Endothelial cell of hepatic sinusoid (primary cell): Measurements from ENCODE around the gene SOX21.

Experiments used
- in situ Hi-C: cut with HindIII; loops from 2 replicates; pipeline ENCODE4 v1.10.0; 2017; ENCODE audit warnings: low sequenced_read_pairs

SOX21 gene

DNA sequence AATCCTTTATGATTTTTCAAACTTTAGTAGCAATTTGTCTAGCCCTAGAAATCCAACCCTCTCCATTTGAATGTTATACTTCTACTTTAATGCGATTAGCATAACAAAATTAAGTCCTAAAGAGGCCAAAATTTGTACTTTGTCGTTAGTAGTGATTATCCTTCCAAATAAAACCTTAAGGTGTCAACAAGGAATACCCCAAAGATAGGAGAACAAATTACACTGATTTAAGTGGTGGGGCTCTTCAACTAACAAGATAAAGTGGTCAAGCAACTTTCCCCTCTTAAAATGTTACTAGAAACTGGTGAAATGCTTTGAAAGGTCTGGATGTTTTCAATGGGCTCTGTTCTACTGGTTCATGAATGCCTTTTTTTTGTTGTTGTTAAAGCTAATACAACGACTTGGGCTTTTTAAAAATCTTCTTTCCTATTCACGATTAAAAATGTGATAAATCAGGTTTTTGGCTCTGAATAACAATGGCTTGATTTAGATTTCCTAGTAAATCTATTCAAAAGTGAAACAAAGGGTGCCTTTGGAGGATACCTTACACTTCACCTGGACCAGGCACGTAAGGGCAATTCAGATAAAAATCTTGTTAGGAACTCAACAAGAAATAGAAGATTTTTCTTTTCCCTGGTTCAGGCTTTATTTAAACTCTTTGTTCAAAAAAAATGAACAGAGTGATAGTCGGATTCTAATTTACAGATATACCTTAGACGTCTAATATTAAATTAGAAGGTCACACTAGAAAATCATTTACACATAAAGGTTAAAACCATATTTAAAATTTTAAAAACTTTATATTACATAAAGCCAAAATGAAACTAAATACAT, 3.1 kb downstream of the SOX21 start:
- in situ Hi-C loops, result no loop called here

GRCh38 chr13:94708031-94708859, 4.1 kb downstream of the SOX21 start:
- in situ Hi-C loops, result no loop called here

- in situ Hi-C loops, result no loop called here
These were observed 4.8 kb downstream of the SOX21 start for GRCh38 chr13:94707400-94708021.

- in situ Hi-C loops, result no loop called here
These were observed 5.4 kb downstream of the SOX21 start for GRCh38 chr13:94706843-94707399.

GRCh38 chr13:94706101-94706842, 6.1 kb downstream of the SOX21 start:
- in situ Hi-C loops, result no loop called here

- in situ Hi-C loops, result no loop called here
These were observed 7.0 kb downstream of the SOX21 start for GRCh38 chr13:94705081-94706030.

GRCh38 chr13:94704377-94705080, 7.8 kb downstream of the SOX21 start:
- in situ Hi-C loops, result loop anchor here (5.0 kb wide), 1 partner anchor 47 kb away; no protein-coding TSS in a partner anchor

GRCh38 chr13:94703721-94704314, 8.5 kb downstream of the SOX21 start:
- in situ Hi-C loops, result loop anchor here (5.0 kb wide), 1 partner anchor 47 kb away; no protein-coding TSS in a partner anchor

DNA sequence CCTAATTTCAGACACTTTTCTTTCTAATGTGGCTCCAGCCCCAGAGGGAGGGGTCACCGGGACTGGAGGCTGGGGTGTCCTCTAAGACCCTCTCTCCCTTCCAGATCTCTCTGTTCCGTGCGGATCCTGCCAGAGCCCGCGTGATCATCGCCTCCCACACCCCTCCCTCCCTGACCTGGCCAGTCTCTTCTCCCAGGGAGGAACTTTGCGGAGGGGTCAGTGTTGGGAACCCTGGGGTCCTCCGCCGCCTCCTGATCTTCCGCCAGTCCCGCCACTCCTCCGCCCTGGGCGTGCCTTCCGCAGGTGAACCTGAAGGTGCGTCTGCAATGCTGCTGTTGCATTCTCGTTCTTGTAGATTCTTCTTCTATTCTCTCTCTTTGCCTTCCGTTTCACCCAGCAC, 9.1 kb downstream of the SOX21 start:
- in situ Hi-C loops, result loop anchor here (5.0 kb wide), 1 partner anchor 46 kb away; no protein-coding TSS in a partner anchor

GRCh38 chr13:94702181-94703041, 9.9 kb downstream of the SOX21 start:
- in situ Hi-C loops, result loop anchor here (5.0 kb wide), 1 partner anchor 45 kb away; no protein-coding TSS in a partner anchor

GRCh38 chr13:94701313-94702180, 10.8 kb downstream of the SOX21 start:
- in situ Hi-C loops, result loop anchor here (5.0 kb wide), 1 partner anchor 44 kb away; no protein-coding TSS in a partner anchor

GRCh38 chr13:94700536-94700935, 11.8 kb downstream of the SOX21 start:
- in situ Hi-C loops, result loop anchor here (5.0 kb wide), 1 partner anchor 43 kb away; no protein-coding TSS in a partner anchor

DNA sequence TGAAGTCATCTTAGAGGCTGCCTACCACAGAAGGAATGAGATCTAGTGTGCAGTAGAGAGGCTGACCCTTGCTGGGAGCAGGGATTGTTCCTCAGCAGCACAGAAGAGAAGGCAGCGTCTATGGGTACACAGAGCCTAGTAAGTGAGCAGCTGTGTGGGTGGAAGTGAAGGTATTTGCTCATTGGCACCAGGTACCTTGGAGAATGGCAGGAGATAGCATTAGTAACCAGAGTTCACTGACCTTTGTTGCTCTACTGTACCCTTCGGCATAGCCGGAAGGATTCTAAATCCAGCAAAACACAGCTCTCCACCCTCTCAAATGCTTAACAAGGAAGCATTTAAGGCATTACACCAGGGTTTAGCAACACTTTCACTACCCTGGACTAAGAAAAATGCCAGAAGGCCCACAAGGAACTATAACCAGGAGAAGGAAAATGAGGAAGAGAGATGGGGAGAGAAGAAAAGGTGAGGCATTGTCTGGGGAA, 12.3 kb downstream of the SOX21 start:
- in situ Hi-C loops, result loop anchor here (5.0 kb wide), 1 partner anchor 43 kb away; no protein-coding TSS in a partner anchor

DNA sequence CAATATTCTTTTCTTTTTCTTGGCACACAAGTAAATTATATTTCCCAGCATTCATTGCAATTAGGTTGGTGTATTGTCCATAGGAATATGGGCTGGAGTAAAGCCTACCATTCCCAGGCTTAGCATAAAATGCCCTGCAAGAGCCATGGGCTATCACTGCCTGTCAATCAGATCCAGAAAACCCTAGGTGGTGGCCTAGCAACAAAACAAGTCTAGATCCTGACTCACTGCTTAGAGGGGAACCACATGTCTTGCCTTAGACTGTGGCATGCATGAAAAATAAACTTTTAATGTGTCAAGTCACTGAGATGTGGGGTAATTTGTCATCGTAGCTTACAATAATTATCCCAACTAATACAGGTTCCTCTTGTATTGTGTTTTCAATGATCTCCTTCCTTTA, 16.2 kb downstream of the SOX21 start:
- in situ Hi-C loops, result no loop called here

DNA sequence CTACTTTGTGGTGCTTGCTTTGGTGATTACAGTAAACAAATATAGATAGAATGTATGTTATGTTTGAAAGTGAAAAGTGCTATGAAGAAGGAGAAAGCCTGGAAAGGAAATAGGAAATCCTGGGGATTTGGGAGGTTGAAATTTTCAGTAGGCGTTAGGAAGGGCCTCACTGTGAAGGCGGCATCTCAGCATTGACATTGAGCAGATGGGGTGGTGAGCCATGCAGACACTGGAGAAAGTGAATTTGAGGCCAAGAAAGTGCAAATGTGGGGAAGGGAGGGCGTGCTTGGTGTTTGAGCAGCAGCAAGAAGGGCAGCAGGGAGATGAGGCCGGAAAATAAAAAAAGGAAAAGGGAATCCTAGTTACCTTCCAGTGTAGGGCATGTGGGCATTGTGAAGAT, 20.3 kb downstream of the SOX21 start:
- in situ Hi-C loops, result no loop called here

DNA sequence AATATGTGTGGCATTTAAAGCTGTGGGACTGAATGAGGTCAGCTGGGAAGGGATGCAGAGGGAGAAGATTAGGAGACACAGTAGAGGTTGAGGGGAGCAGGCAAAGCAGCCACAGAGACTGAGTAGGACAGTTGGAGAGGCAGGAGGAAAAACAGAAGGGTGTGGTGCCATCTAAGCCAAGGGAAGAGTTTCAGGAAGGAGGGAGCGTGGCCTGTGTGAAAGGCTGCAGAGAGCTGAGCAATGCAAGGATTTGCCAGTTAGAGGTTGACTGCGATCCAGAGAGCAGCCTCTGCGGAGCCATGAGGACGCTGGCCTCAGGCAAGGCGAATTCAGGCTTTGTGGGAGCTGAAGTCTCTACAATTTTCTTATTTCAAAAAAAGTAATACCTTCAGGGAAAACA, 28.9 kb downstream of the SOX21 start:
- in situ Hi-C loops, result no loop called here
